Right atrium auricular region (tissue), 2 donors: ENCODE data around the gene ADAMTS19. TPM values are rescaled to one million over a fixed set of nuclear protein-coding genes. Genes with fewer than 3 reads are reported as not detected.

ENCODE experiments used
- DNase-seq: peaks from one replicate; pipeline ENCODE4 v3.0.0-alpha.2; 2019; ENCODE audit warnings: low spot score
- H3K27ac ChIP-seq, 2 donors: fragments of 200-600 bp; sonication (generic); 1 replicate in 1 of 2; 2 replicates in 1 of 2; pipeline ENCODE4 v1.5.1; 2016 to 2019
- H3K27me3 ChIP-seq, 2 donors: fragments of 200-600 bp; sonication (generic); one replicate each; pipeline versions ENCODE4 v1.5.1 to v1.6.0; 2017 to 2019
- H3K36me3 ChIP-seq: fragments of 200-600 bp; sonication (generic); one replicate; pipeline ENCODE4 v1.5.1; 2016
- H3K4me1 ChIP-seq, 2 donors: fragments of 200-600 bp; sonication (generic); one replicate each; pipeline versions ENCODE4 v1.5.1 to v1.6.0; 2017 to 2019
- H3K4me3 ChIP-seq, 2 donors: fragments of 200-600 bp; sonication (generic); 1 replicate in 1 of 2; 2 replicates in 1 of 2; pipeline ENCODE4 v1.5.1; 2017 to 2019; ENCODE audit warnings: mild to moderate bottlenecking in 1 of 2, moderate library complexity in 1 of 2
- H3K9me3 ChIP-seq, 2 donors: fragments of 200-600 bp; sonication (generic); one replicate each; pipeline ENCODE4 v1.5.1; 2019
- total RNA-seq, 2 donors: library from RNA; depleted of rRNA; stranded (reverse); fragments of >200 nt; gene quantifications; one replicate each; pipeline ENCODE4 v1.1.0, GENCODE V29; 2016
- TF ChIP-seq, protein P1 (sequence below), 2 donors: fragments of 200-600 bp; sonication (generic); IDR thresholded peaks; one replicate each; pipeline ENCODE4 v1.5.1; 2019; ENCODE audit warnings: antibody characterized with exemption in 2 of 2

Gene ADAMTS19
- total RNA-seq, 2 donors from 2014 or later = 0.44 to 0.59 TPM

DNA sequence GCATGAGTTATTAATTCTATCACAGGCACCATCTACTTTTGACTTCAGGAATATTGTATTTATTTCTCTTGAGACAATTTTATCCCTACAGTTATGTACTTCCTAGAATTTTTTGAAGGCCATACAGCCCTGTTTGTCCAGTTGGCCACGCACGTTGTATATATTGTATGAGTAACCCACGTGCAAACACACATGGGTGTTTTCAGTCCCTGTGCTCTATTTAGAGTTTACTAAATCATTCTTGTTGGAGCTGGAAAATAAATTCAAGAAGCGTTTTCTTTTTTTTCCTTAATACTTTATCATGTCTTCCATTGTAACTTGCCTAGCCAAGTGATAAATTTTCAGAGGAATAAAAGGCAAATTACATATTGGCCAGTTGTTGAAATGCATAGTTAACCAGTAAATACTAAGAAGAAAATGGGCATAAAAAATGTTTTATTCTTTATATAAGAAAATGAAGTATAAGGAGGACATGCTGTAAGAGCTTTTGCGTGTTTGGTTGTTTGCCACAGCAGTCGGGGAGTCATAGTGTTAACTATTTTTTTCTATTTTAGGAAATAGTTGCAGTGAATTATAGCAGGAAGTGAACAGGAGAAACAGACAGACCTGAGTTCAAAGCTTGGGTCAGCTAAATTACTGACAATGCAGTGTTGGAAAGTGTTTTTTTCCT lies 201.4 kb downstream of the ADAMTS19 start:
- DNase-seq = no peak
- no peaks in the 10 kb centered on the region for H3K9me3 ChIP-seq
- H3K36me3 ChIP-seq = no peaks in the 10 kb centered on the region
- H3K4me1 ChIP-seq = no peaks in the 10 kb centered on the region
- H3K4me3 ChIP-seq = no peak overlapping the region
- H3K27me3 ChIP-seq = no peaks in the 10 kb centered on the region
- TF ChIP-seq, protein P1, sequence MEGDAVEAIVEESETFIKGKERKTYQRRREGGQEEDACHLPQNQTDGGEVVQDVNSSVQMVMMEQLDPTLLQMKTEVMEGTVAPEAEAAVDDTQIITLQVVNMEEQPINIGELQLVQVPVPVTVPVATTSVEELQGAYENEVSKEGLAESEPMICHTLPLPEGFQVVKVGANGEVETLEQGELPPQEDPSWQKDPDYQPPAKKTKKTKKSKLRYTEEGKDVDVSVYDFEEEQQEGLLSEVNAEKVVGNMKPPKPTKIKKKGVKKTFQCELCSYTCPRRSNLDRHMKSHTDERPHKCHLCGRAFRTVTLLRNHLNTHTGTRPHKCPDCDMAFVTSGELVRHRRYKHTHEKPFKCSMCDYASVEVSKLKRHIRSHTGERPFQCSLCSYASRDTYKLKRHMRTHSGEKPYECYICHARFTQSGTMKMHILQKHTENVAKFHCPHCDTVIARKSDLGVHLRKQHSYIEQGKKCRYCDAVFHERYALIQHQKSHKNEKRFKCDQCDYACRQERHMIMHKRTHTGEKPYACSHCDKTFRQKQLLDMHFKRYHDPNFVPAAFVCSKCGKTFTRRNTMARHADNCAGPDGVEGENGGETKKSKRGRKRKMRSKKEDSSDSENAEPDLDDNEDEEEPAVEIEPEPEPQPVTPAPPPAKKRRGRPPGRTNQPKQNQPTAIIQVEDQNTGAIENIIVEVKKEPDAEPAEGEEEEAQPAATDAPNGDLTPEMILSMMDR (IDR thresholded peaks at IDR 0.05) = no peak
- no peak overlapping the region for H3K27ac ChIP-seq

DNA sequence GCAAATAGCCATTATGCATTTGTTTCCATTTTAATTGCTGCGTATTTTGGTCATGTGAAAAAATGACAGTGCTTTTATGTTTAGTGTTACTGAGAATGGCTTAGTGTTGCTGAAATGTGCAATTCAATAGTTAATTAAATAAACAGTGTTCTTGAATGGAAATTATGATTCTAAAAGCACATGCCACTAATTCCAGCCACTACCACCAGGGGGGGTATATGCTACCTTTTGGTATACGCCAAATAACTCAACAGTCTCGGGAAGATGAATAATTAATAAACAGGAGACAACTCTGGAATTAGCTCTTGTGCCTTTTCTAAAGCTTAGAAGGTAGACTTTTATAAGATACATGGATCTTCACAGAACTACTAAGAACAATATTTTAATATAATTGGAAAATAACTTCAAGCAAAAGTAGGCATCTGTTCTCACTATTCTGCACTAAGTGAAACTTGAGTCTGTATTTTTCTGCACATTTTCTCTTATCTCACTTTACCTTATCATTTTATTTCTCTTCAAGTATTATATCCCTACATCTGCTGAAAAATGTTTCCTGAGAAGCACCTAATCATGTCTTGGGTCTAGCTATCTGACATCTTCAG lies 204.3 kb downstream of the ADAMTS19 start:
- H3K27me3 ChIP-seq = no peaks in the 10 kb centered on the region
- TF ChIP-seq, protein P1 (IDR thresholded peaks at IDR 0.05) = peak; percentile 50 to 79
- H3K9me3 ChIP-seq = peaks cover 0 to 9% of the 10 kb centered on the region in 2 donors
- no peak overlapping the region for H3K4me3 ChIP-seq
- no peak overlapping the region for H3K27ac ChIP-seq
- no peaks in the 10 kb centered on the region for H3K36me3 ChIP-seq
- peak; percentile 66 for DNase-seq
- H3K4me1 ChIP-seq = no peaks in the 10 kb centered on the region

DNA sequence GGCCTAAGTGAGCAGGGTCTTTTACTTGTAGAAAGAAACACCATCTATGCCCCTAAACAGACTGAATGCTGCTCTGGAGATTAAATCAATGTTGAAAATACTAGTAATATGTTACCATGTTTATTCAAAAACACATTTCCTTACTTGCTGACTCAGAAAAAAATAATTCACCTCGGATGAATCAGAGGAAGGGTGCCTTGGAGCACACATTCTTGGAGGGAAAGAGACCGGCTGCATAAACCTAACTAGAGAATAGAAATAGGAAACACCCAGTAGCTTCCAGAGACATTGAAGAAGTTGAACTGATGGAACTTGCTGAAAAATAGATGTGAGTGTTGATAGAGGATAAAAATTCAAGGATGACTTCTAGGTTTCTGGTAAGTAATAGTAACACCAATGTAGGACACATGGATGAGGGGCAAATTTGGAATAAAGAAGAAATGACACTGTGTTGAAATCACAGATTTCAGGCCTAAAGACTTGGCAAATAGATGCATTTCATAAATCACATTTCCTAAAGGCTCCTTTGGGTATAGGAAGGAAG lies 210.9 kb downstream of the ADAMTS19 start:
- no peak for DNase-seq
- Histone ChIP-seq H3K27ac (no peak overlapping the region), H3K27me3 (no peaks in the 10 kb centered on the region), H3K36me3 (no peaks in the 10 kb centered on the region), H3K4me1 (no peaks in the 10 kb centered on the region), H3K9me3 (peaks cover 0 to 10% of the 10 kb centered on the region in 2 donors), H3K4me3 (no peak overlapping the region)
- TF ChIP-seq, protein P1 (IDR thresholded peaks at IDR 0.05) = no peak

DNA sequence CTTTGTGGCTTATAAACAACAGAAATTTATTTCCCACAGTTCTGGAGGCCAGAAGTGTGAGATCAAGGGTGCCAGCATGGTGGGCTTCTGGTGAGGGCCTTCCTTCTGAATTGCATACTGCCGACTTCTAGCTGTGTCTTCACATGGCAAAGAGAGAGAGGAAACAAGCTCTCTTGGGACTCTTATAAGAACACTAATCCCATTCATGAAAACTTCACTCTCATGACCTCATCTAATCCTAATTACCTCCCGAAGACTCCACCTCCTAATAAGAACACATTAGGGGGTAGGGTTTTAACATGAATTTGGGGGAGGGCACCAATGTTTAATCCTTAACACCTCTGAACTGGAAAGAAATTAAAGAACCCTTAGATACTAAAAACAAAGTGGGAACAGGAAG lies 211.9 kb downstream of the ADAMTS19 start:
- H3K9me3 ChIP-seq = peaks cover 0 to 10% of the 10 kb centered on the region in 2 donors
- no peaks in the 10 kb centered on the region for H3K4me1 ChIP-seq
- H3K4me3 ChIP-seq = no peak overlapping the region
- DNase-seq = no peak
- H3K27ac ChIP-seq = no peak overlapping the region
- no peaks in the 10 kb centered on the region for H3K27me3 ChIP-seq
- TF ChIP-seq, protein P1 (IDR thresholded peaks at IDR 0.05) = no peak
- H3K36me3 ChIP-seq = no peaks in the 10 kb centered on the region

DNA sequence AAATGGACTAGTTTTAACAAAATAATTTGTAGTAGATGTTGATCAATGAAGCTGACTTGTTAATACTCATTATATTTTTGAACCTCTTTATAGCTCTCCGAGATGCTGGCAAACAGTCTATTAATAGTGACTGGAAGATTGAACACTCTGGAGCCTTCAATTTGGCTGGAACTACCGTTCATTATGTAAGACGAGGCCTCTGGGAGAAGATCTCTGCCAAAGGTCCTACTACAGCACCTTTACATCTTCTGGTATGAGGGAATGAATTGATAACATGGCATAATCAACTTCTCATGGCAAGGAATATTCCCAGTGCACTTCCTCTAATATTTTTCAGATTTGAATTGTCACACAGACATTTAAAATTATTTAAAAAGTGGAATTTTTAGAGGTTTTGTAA lies 219.6 kb downstream of the ADAMTS19 start:
- Histone ChIP-seq H3K36me3 (no peaks in the 10 kb centered on the region), H3K27ac (no peak overlapping the region), H3K9me3 (no peaks in the 10 kb centered on the region), H3K4me1 (no peaks in the 10 kb centered on the region), H3K27me3 (no peaks in the 10 kb centered on the region), H3K4me3 (no peak overlapping the region)
- no peak for DNase-seq
- TF ChIP-seq, protein P1 (IDR thresholded peaks at IDR 0.05) = no peak
